SK-N-SH (cell line): Measurements from ENCODE around the gene WDR64. TPM values are rescaled to one million over a fixed set of nuclear protein-coding genes. Genes with fewer than 3 reads are reported as not detected.

Source experiments
- CTCF ChIA-PET: fragments of 300-600, 350-600 bp; formaldehyde crosslinking; extraction: SDS; loops from one replicate; lab custom pipeline; 2021; lab: Yijun Ruan, JAX
- POLR2A ChIA-PET: fragments of 350-600 bp; sonication (Branson Sonifier 250); formaldehyde crosslinking; extraction: SDS; loops from one replicate; lab custom pipeline; 2020; ENCODE audit warnings: antibody characterized with exemption, inconsistent platforms; lab: Yijun Ruan, JAX
- DNase-seq: peaks from one replicate; pipeline ENCODE4 v3.0.0; 2012
- H2AFZ ChIP-seq: fragments of 200-600 bp; sonication (generic); 2 replicates; pipeline ENCODE4 v1.8.1; 2016; ENCODE audit warnings: antibody characterized with exemption, mild to moderate bottlenecking, low read depth
- H3F3A ChIP-seq: fragments of 200-600 bp; sonication (generic); replicated peaks from 2 replicates; pipeline ENCODE3; 2016; ENCODE audit warnings: antibody characterized with exemption, mild to moderate bottlenecking; ENCODE audit not compliant: insufficient read depth
- H3K27ac ChIP-seq, 2 experiments: fragments of 200-500 bp in 1 of 2; fragments of 200-600 bp in 1 of 2; sonication (Bioruptor generic) in 1 of 2; sonication (generic), shearing (Covaris generic) in 1 of 2; 2 replicates each; pipeline versions ENCODE4 v1.5.1 to v1.6.1; 2014 to 2016; ENCODE audit warnings: low read depth in 2 of 2, inconsistent platforms in 1 of 2, low read length in 1 of 2, mild to moderate bottlenecking in 1 of 2, mixed read lengths in 1 of 2
- H3K27me3 ChIP-seq: fragments of 200-600 bp; sonication (generic), shearing (Covaris generic); 2 replicates; pipeline ENCODE4 v1.6.1; 2016; ENCODE audit warnings: mixed run types; ENCODE audit not compliant: insufficient read depth
- H3K36me3 ChIP-seq, 2 experiments: fragments of 200-500 bp in 1 of 2; fragments of 200-600 bp in 1 of 2; sonication (Bioruptor generic) in 1 of 2; sonication (generic) in 1 of 2; replicated peaks in 1 of 2; 2 replicates each; pipeline versions ENCODE3 to v1.5.1; 2014 to 2016; ENCODE audit warnings: low read length in 1 of 2, mild to moderate bottlenecking in 1 of 2; ENCODE audit not compliant: insufficient read depth in 2 of 2, control insufficient read depth in 1 of 2
- H3K4me1 ChIP-seq, 2 experiments: fragments of 200-500 bp in 1 of 2; fragments of 200-600 bp in 1 of 2; sonication (Bioruptor generic) in 1 of 2; sonication (generic), shearing (Covaris generic) in 1 of 2; 2 replicates each; pipeline versions ENCODE4 v1.5.1 to v1.6.1; 2014 to 2016; ENCODE audit warnings: low read depth in 1 of 2, low read length in 1 of 2, mixed run types in 1 of 2; ENCODE audit not compliant: insufficient read depth in 2 of 2, control insufficient read depth in 1 of 2
- H3K4me2 ChIP-seq: fragments of 200-600 bp; sonication (generic), shearing (Covaris generic); 2 replicates; pipeline ENCODE4 v1.6.1; 2017; ENCODE audit warnings: mixed run types
- H3K4me3 ChIP-seq, 2 experiments: fragments of 200-500 bp in 1 of 2; fragments of 200-600 bp in 1 of 2; sonication (Bioruptor generic) in 1 of 2; sonication (generic), shearing (Covaris generic) in 1 of 2; 2 replicates each; pipeline versions ENCODE4 v1.5.1 to v1.8.1; 2014 to 2016; ENCODE audit warnings: low read depth in 2 of 2, inconsistent platforms in 1 of 2, low read length in 1 of 2, mild to moderate bottlenecking in 1 of 2, mixed read lengths in 1 of 2, moderate library complexity in 1 of 2
- H3K79me2 ChIP-seq: fragments of 200-600 bp; sonication (generic); 2 replicates; pipeline ENCODE4 v1.8.1; 2017; ENCODE audit warnings: mild to moderate bottlenecking; ENCODE audit not compliant: insufficient read depth
- H3K9ac ChIP-seq: fragments of 200-600 bp; sonication (generic); 2 replicates; pipeline ENCODE4 v1.6.1; 2017; ENCODE audit warnings: mixed run types
- H3K9me2 ChIP-seq: fragments of 200-600 bp; sonication (generic); 2 replicates; pipeline ENCODE4 v1.6.1; 2017; ENCODE audit warnings: mixed run types
- H3K9me3 ChIP-seq: fragments of 200-600 bp; sonication (generic); 2 replicates; pipeline ENCODE4 v1.6.1; 2017; ENCODE audit warnings: mixed run types, mild to moderate bottlenecking, moderate library complexity
- H4K20me1 ChIP-seq: fragments of 200-600 bp; sonication (generic); 2 replicates; pipeline ENCODE4 v1.6.1; 2017; ENCODE audit warnings: mild to moderate bottlenecking, mixed run types; ENCODE audit not compliant: insufficient read depth
- CHD2 ChIP-seq: fragments of 150-350 bp; IDR thresholded peaks from 2 replicates; pipeline ENCODE4 v1.6.1; 2018; ENCODE audit warnings: low read length; ENCODE audit not compliant: partially characterized antibody
- CTCF ChIP-seq: fragments of 200-600 bp; sonication (generic); IDR thresholded peaks from 2 replicates; pipeline ENCODE4 v1.6.1; 2017; ENCODE audit warnings: antibody characterized with exemption, mild to moderate bottlenecking, moderate library complexity
- EZH2phosphoT487 ChIP-seq: fragments of 200-600 bp; sonication (generic); IDR thresholded peaks from 2 replicates; pipeline ENCODE4 v1.6.1; 2017; ENCODE audit warnings: low read depth, mixed run types, mild to moderate bottlenecking, antibody characterized with exemption, moderate library complexity, borderline replicate concordance
- FOSL2 ChIP-seq: IDR thresholded peaks from 2 replicates; pipeline ENCODE4 v1.4.0; 2012; ENCODE audit warnings: low read depth, mild to moderate bottlenecking, moderate library complexity, borderline replicate concordance
- GATA2 ChIP-seq: sonication (generic); formaldehyde crosslinking; IDR thresholded peaks from 2 replicates; pipeline ENCODE4 v1.5.0; 2020; ENCODE audit warnings: mild to moderate bottlenecking, missing genetic modification reagents
- JUND ChIP-seq: IDR thresholded peaks from 2 replicates; pipeline ENCODE4 v1.4.0; 2012
- MAX ChIP-seq: IDR thresholded peaks from 2 replicates; pipeline ENCODE4 v1.4.0; 2012; ENCODE audit warnings: low read depth
- MEF2A ChIP-seq: IDR thresholded peaks from 2 replicates; pipeline ENCODE4 v1.4.0; 2012; ENCODE audit warnings: low read depth, borderline replicate concordance
- MXI1 ChIP-seq: IDR thresholded peaks from 2 replicates; pipeline ENCODE4 v1.6.1; 2012; ENCODE audit warnings: mild to moderate bottlenecking, low read depth, low read length, improper control_type of control experiment
- NFIC ChIP-seq: IDR thresholded peaks from 2 replicates; pipeline ENCODE4 v1.4.0; 2012; ENCODE audit warnings: borderline replicate concordance
- RFX5 ChIP-seq: IDR thresholded peaks from 2 replicates; pipeline ENCODE4 v1.6.1; 2012; ENCODE audit warnings: mild to moderate bottlenecking, improper control_type of control experiment, low read length
- RXRA ChIP-seq: IDR thresholded peaks from 2 replicates; pipeline ENCODE4 v1.4.0; 2012; ENCODE audit warnings: low read depth, mild to moderate bottlenecking, borderline replicate concordance
- SIN3A ChIP-seq: IDR thresholded peaks from 2 replicates; pipeline ENCODE4 v1.6.1; 2012; ENCODE audit warnings: low read depth, mild to moderate bottlenecking, low read length, moderate library complexity, borderline replicate concordance
- TAF1 ChIP-seq: IDR thresholded peaks from 2 replicates; pipeline ENCODE4 v1.6.1; 2012; ENCODE audit warnings: low read depth, mild to moderate bottlenecking, low read length, moderate library complexity, borderline replicate concordance
- TEAD4 ChIP-seq: IDR thresholded peaks from 2 replicates; pipeline ENCODE4 v1.4.0; 2012; ENCODE audit warnings: mild to moderate bottlenecking, borderline replicate concordance; ENCODE audit not compliant: insufficient read depth
- YY1 ChIP-seq: IDR thresholded peaks from 2 replicates; pipeline ENCODE4 v1.4.0; 2012; ENCODE audit warnings: low read depth, mild to moderate bottlenecking
- WGBS: methylation state at CpG from one replicate; pipeline ENCODE4 v1.1.6; 2017; ENCODE audit warnings: low lambda C conversion rate; 5-methylcytosine and 5-hydroxymethylcytosine counted together
- polyA plus RNA-seq, 3 experiments: library from polyadenylated mRNA; depleted of rRNA; stranded (reverse); fragments of >200 nt; gene quantifications; 2 replicates each; pipeline ENCODE4 v1.2.3, GENCODE V29; 2012
- TF ChIP-seq, protein P1 (sequence below): IDR thresholded peaks from 2 replicates; pipeline ENCODE4 v1.4.0; 2012; ENCODE audit warnings: low read depth, borderline replicate concordance
- TF ChIP-seq, protein P2 (sequence below): fragments of 150-350 bp; IDR thresholded peaks from 2 replicates; pipeline ENCODE4 v1.6.1; 2017; ENCODE audit warnings: antibody characterized with exemption, low read length, low read depth, borderline replicate concordance
- TF ChIP-seq, protein P3 (sequence below): fragments of 150-350 bp; IDR thresholded peaks from 2 replicates; pipeline ENCODE4 v1.6.1; 2016; ENCODE audit warnings: mild to moderate bottlenecking, low read depth, low read length

Gene WDR64
- polyA plus RNA-seq, 1 of the 3 experiments (the other 2 are of a cell fraction) = not detected

- H3K4me1 ChIP-seq = no peaks in the 10 kb centered on the region
- no peaks in the 10 kb centered on the region for H3K36me3 ChIP-seq
- ChIA-PET CTCF (interaction anchor here (0.7 to 1.3 kb wide), 2 partner anchors 47 to 144 kb away, joined by 3 read pairs; no protein-coding TSS in a partner anchor), POLR2A (no interaction called here)
- no peaks in the 10 kb centered on the region for H3K9me2 ChIP-seq
- H4K20me1 ChIP-seq = no peaks in the 10 kb centered on the region
- H3K4me2 ChIP-seq = no peak overlapping the region
- no peak for TF ChIP-seq NFIC
- no peak for TF ChIP-seq JUND
- TF ChIP-seq SIN3A = no peak
- no peak for TF ChIP-seq CTCF
- TF ChIP-seq RXRA = no peak
- TF ChIP-seq, protein P1, sequence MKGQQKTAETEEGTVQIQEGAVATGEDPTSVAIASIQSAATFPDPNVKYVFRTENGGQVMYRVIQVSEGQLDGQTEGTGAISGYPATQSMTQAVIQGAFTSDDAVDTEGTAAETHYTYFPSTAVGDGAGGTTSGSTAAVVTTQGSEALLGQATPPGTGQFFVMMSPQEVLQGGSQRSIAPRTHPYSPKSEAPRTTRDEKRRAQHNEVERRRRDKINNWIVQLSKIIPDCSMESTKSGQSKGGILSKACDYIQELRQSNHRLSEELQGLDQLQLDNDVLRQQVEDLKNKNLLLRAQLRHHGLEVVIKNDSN = no peak
- no peak for TF ChIP-seq TAF1
- no peak for TF ChIP-seq RFX5
- H3K9me3 ChIP-seq = no peaks in the 10 kb centered on the region
- H3K4me3 ChIP-seq = no peak overlapping the region
- H3K27me3 ChIP-seq = no peaks in the 10 kb centered on the region
- no peak overlapping the region for H3K9ac ChIP-seq
- H3K27ac ChIP-seq = no peak overlapping the region
- H3K79me2 ChIP-seq = no peaks in the 10 kb centered on the region
- no peak for DNase-seq
- no peaks in the 10 kb centered on the region for H3F3A ChIP-seq
- WGBS = 69% methylated on average over 19 of the region's 20 CpGs
- H2AFZ ChIP-seq = no peak overlapping the region
These were observed 97.2 kb downstream of the WDR64 start for GRCh38 chr1:241749041-241749944.

DNA sequence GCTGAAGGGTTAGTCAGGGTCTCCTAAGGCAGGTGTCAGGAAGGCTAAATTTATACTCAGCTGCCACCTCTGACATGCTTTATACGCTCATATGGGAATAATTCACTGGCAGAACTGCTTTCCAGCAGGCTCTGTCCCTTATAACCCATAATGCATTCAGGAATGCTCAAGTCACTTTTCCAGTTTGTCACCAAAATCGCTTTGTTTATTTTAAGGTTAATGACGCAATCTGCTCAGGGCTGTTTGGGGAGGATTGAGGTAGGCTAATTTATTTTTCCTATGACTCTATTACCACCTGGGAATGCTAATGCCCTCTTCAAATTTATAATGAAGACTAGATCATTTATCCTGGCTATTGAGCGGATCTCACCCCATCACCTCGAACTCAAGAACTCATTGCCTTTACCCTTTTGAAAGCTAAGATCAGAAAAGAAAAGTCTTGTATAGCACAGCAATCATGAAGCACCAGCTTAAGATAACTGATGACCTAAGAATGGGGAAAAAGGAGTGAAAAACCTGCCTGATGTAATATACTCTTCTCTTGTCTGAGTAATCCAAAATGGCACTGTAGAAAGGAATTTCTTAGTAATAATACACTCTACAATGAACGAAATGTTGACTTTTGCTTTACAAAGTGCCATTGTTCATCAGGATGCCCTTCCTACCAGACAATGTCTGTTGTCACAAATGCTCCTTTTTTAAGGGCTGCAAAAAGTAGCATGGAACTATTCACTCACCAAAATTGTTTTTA lies 98.0 kb downstream of the WDR64 start:
- Histone ChIP-seq H3K36me3 (no peaks in the 10 kb centered on the region), H3K4me3 (no peak overlapping the region), H3K9me2 (no peaks in the 10 kb centered on the region), H2AFZ (no peak overlapping the region), H3K27me3 (no peaks in the 10 kb centered on the region), H3K4me1 (no peaks in the 10 kb centered on the region), H3K79me2 (no peaks in the 10 kb centered on the region), H3K4me2 (no peak overlapping the region), H3K27ac (no peak overlapping the region), H3K9ac (no peak overlapping the region), H3K9me3 (no peaks in the 10 kb centered on the region), H4K20me1 (no peaks in the 10 kb centered on the region), H3F3A (no peaks in the 10 kb centered on the region)
- WGBS = 56% methylated on average over 6 of the region's 6 CpGs
- ChIA-PET CTCF (interaction anchor here (0.7 to 1.3 kb wide), 2 partner anchors 48 to 145 kb away, joined by 3 read pairs; no protein-coding TSS in a partner anchor), POLR2A (no interaction called here)
- no peak for DNase-seq
- TF ChIP-seq MEF2A (no peak), TEAD4 (no peak), RFX5 (no peak), MXI1 (no peak), RXRA (no peak), TAF1 (no peak), YY1 (no peak), EZH2phosphoT487 (no peak), MAX (no peak), GATA2 (CRISPR knock-in tag) (no peak), CHD2 (no peak), FOSL2 (no peak)
- TF ChIP-seq, protein P2, sequence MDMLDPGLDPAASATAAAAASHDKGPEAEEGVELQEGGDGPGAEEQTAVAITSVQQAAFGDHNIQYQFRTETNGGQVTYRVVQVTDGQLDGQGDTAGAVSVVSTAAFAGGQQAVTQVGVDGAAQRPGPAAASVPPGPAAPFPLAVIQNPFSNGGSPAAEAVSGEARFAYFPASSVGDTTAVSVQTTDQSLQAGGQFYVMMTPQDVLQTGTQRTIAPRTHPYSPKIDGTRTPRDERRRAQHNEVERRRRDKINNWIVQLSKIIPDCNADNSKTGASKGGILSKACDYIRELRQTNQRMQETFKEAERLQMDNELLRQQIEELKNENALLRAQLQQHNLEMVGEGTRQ = no peak
- TF ChIP-seq, protein P3, sequence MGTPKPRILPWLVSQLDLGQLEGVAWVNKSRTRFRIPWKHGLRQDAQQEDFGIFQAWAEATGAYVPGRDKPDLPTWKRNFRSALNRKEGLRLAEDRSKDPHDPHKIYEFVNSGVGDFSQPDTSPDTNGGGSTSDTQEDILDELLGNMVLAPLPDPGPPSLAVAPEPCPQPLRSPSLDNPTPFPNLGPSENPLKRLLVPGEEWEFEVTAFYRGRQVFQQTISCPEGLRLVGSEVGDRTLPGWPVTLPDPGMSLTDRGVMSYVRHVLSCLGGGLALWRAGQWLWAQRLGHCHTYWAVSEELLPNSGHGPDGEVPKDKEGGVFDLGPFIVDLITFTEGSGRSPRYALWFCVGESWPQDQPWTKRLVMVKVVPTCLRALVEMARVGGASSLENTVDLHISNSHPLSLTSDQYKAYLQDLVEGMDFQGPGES = no peak
